GM21526 (cell line): ENCODE data around the gene SLC7A4.
"Not testable (repeated sequence)": the region's sequence is repeated elsewhere in the genome, so short reads cannot be mapped to it uniquely, and the experiment has no call there.

Experiments
- ATAC-seq: cut with Tn5 transposase; IDR thresholded peaks from one replicate; pipeline ENCODE4 v1.9.1; 2021; ENCODE audit warnings: moderate library complexity; ENCODE audit not compliant: unreplicated experiment, low FRiP score

Gene SLC7A4

GRCh38 chr22:21032037-21032867 is at the start of gene SLC7A4:
Gene SLC7A4 (minus strand): TSS chr22:21032561. CDS start chr22:21031812, 749 bp downstream.
- no peak for ATAC-seq

- ATAC-seq: no peak
Observed at GRCh38 chr22:21080435-21081137, 48.2 kb upstream of the SLC7A4 start.

- no peak for ATAC-seq
Observed at GRCh38 chr22:21079493-21079892, 47.1 kb upstream of the SLC7A4 start.

GRCh38 chr22:21078916-21079315 is 46.6 kb upstream of the SLC7A4 start:
- no peak for ATAC-seq

- no peak for ATAC-seq
Observed at GRCh38 chr22:21077884-21078508, 45.6 kb upstream of the SLC7A4 start.

- ATAC-seq: no peak
Observed at GRCh38 chr22:21076912-21077625, 44.7 kb upstream of the SLC7A4 start.

- no peak for ATAC-seq
Observed at GRCh38 chr22:21075516-21076138, 43.3 kb upstream of the SLC7A4 start.

GRCh38 chr22:21074102-21074715 is 41.8 kb upstream of the SLC7A4 start:
- ATAC-seq: no peak

GRCh38 chr22:21073482-21073881 is 41.1 kb upstream of the SLC7A4 start:
- ATAC-seq: no peak

- ATAC-seq: no peak
Observed at GRCh38 chr22:21073023-21073422, 40.7 kb upstream of the SLC7A4 start.

- ATAC-seq: not testable (repeated sequence)
Observed at GRCh38 chr22:21071796-21072195, 39.4 kb upstream of the SLC7A4 start.

GRCh38 chr22:21070690-21071615 is 38.6 kb upstream of the SLC7A4 start:
- ATAC-seq: no peak

GRCh38 chr22:21069375-21069774 is 37.0 kb upstream of the SLC7A4 start:
- no peak for ATAC-seq

- no peak for ATAC-seq
Observed at GRCh38 chr22:21068681-21069276, 36.4 kb upstream of the SLC7A4 start.

GRCh38 chr22:21067901-21068680 is 35.7 kb upstream of the SLC7A4 start:
- no peak for ATAC-seq

GRCh38 chr22:21067075-21067900 is 34.9 kb upstream of the SLC7A4 start:
- no peak for ATAC-seq
